GM23338 (cell line): Measurements from ENCODE around the gene CDYL. TPM values are rescaled to one million over a fixed set of nuclear protein-coding genes. Genes with fewer than 3 reads are reported as not detected.

ENCODE experiments used
- ATAC-seq: fragments of 200-7000 bp; cut with Tn5 transposase; 3 replicates; pipeline ENCODE4 v1.9.1; 2020
- DNase-seq: peaks from one replicate; pipeline ENCODE4 v3.0.0-alpha.2; 2015; ENCODE audit warnings: low spot score
- H2AFZ ChIP-seq: fragments of 200-600 bp; sonication (generic); 2 replicates; pipeline ENCODE4 v1.8.0; 2016; ENCODE audit warnings: antibody characterized with exemption, mild to moderate bottlenecking, moderate library complexity
- H3F3A ChIP-seq: fragments of 200-600 bp; sonication (generic); replicated peaks from 2 replicates; pipeline ENCODE4 v1.8.0; 2017; ENCODE audit warnings: antibody characterized with exemption, mixed run types, low read depth
- H3K27ac ChIP-seq: fragments of 200-600 bp; sonication (generic); 2 replicates; pipeline ENCODE4 v1.6.1; 2016; ENCODE audit warnings: low read depth
- H3K27me3 ChIP-seq: fragments of 200-600 bp; sonication (generic); 2 replicates; pipeline ENCODE4 v1.8.0; 2016; ENCODE audit warnings: mild to moderate bottlenecking, mixed run types, moderate library complexity; ENCODE audit not compliant: insufficient read depth
- H3K36me3 ChIP-seq: fragments of 200-600 bp; sonication (generic); 2 replicates; pipeline ENCODE4 v1.8.0; 2016; ENCODE audit warnings: mild to moderate bottlenecking; ENCODE audit not compliant: insufficient read depth
- H3K4me1 ChIP-seq: fragments of 200-600 bp; sonication (generic); 2 replicates; pipeline ENCODE4 v1.8.0; 2016; ENCODE audit warnings: mild to moderate bottlenecking, moderate library complexity; ENCODE audit not compliant: insufficient read depth
- H3K4me2 ChIP-seq: fragments of 200-600 bp; sonication (generic); 2 replicates; pipeline ENCODE4 v1.7.1; 2017; ENCODE audit warnings: mixed run types
- H3K4me3 ChIP-seq: fragments of 200-600 bp; sonication (generic); 2 replicates; pipeline ENCODE4 v1.6.1; 2016; ENCODE audit warnings: mixed run types
- H3K79me2 ChIP-seq: fragments of 200-600 bp; sonication (generic); replicated peaks from 2 replicates; pipeline ENCODE4 v1.8.0; 2017; ENCODE audit warnings: mild to moderate bottlenecking; ENCODE audit not compliant: insufficient read depth
- H3K9me2 ChIP-seq: fragments of 200-600 bp; sonication (generic); 2 replicates; pipeline ENCODE4 v1.8.0; 2017; ENCODE audit not compliant: insufficient read depth
- H4K20me1 ChIP-seq: fragments of 200-600 bp; sonication (generic); replicated peaks from 2 replicates; pipeline ENCODE4 v1.8.0; 2017; ENCODE audit warnings: mild to moderate bottlenecking; ENCODE audit not compliant: insufficient read depth
- H3K27ac Mint-ChIP-seq: 2 replicates; pipeline ENCODE4 v1.8.0; 2020; ENCODE audit warnings: inconsistent platforms, mild to moderate bottlenecking, moderate library complexity, mixed read lengths
- H3K27me3 Mint-ChIP-seq: 3 replicates; pipeline ENCODE4 v1.8.0; 2022; ENCODE audit warnings: low read depth, mild to moderate bottlenecking, moderate library complexity, mixed read lengths, inconsistent platforms; ENCODE audit not compliant: insufficient read depth, poor library complexity
- H3K36me3 Mint-ChIP-seq: 3 replicates; pipeline ENCODE4 v1.8.0; 2021; ENCODE audit warnings: low read depth, mild to moderate bottlenecking, inconsistent platforms, moderate library complexity, mixed read lengths
- H3K4me1 Mint-ChIP-seq: 3 replicates; pipeline ENCODE4 v1.8.0; 2020; ENCODE audit warnings: mild to moderate bottlenecking, inconsistent platforms, mixed read lengths
- H3K4me3 Mint-ChIP-seq: 3 replicates; pipeline ENCODE4 v1.8.0; 2021; ENCODE audit warnings: moderate library complexity, mild to moderate bottlenecking, inconsistent platforms, mixed read lengths
- H3K9me3 Mint-ChIP-seq: 3 replicates; pipeline ENCODE4 v1.8.0; 2020; ENCODE audit warnings: moderate library complexity, mild to moderate bottlenecking, inconsistent platforms, mixed read lengths
- CREB1 ChIP-seq: fragments of 250-450 bp; sonication (Bioruptor Pico); IDR thresholded peaks from 2 replicates; pipeline ENCODE4 v1.5.0; 2020; ENCODE audit warnings: low read depth, mild to moderate bottlenecking, moderate library complexity
- ETS1 ChIP-seq: IDR thresholded peaks from 2 replicates; pipeline ENCODE4 v1.6.1; 2016; ENCODE audit warnings: antibody characterized with exemption
- EZH2 ChIP-seq: fragments of 200-600 bp; sonication (generic); IDR thresholded peaks from one replicate; pipeline ENCODE4 v1.8.0; 2017; ENCODE audit warnings: antibody characterized with exemption, mild to moderate bottlenecking, low read depth; ENCODE audit not compliant: unreplicated experiment
- EZH2phosphoT487 ChIP-seq: fragments of 200-600 bp; sonication (generic); IDR thresholded peaks from one replicate; pipeline ENCODE4 v1.8.1; 2018; ENCODE audit warnings: antibody characterized with exemption; ENCODE audit not compliant: unreplicated experiment
- JUNB ChIP-seq: IDR thresholded peaks from one replicate; pipeline ENCODE4 v1.6.1; 2016; ENCODE audit warnings: antibody characterized with exemption; ENCODE audit not compliant: unreplicated experiment
- NANOG ChIP-seq: IDR thresholded peaks from 2 replicates; pipeline ENCODE4 v1.6.1; 2016; ENCODE audit warnings: antibody characterized with exemption, borderline replicate concordance
- REST ChIP-seq: IDR thresholded peaks from one replicate; pipeline ENCODE4 v1.6.1; 2018; ENCODE audit warnings: antibody characterized with exemption; ENCODE audit not compliant: unreplicated experiment
- STAT1 ChIP-seq: IDR thresholded peaks from one replicate; pipeline ENCODE4 v1.6.1; 2016; ENCODE audit warnings: antibody characterized with exemption; ENCODE audit not compliant: unreplicated experiment
- ZNF114 ChIP-seq: fragments of 250-450 bp; sonication (Bioruptor Pico); IDR thresholded peaks from 2 replicates; pipeline ENCODE4 v1.5.0; 2020; ENCODE audit warnings: mild to moderate bottlenecking, moderate library complexity
- ZNF331 ChIP-seq: fragments of 250-450 bp; sonication (Bioruptor Pico); IDR thresholded peaks from 2 replicates; pipeline ENCODE4 v1.5.0; 2020; ENCODE audit warnings: low read depth, mild to moderate bottlenecking, moderate library complexity
- ZNF462 ChIP-seq: fragments of 250-450 bp; sonication (Bioruptor Pico); IDR thresholded peaks from 2 replicates; pipeline ENCODE4 v1.5.0; 2020; ENCODE audit warnings: mild to moderate bottlenecking, moderate library complexity
- polyA plus RNA-seq: library from polyadenylated mRNA; unstranded; fragments of >200 nt; fragmentation: Nextera tagmentation; extraction: Ambion mirVana; gene quantifications from 2 replicates; pipeline ENCODE4 v1.2.1, GENCODE V29; 2016
- total RNA-seq: library from RNA; depleted of rRNA; stranded (reverse); fragments of >200 nt; shearing (Covaris generic); gene quantifications from 2 replicates; pipeline ENCODE4 v1.2.3, GENCODE V29; 2014

Gene CDYL
- total and polyA plus RNA-seq, 2 experiments from 2014 or later, result 67.2 to 128 TPM

- ATAC-seq (no peak), DNase-seq (no peak)
- TF ChIP-seq EZH2, result no peak
- TF ChIP-seq ZNF114 (CRISPR knock-in tag), result no peak
- no peak for TF ChIP-seq ZNF331 (CRISPR knock-in tag)
- no peak for TF ChIP-seq CREB1 (CRISPR knock-in tag)
- no peak for TF ChIP-seq ETS1
- no peak for TF ChIP-seq NANOG
- TF ChIP-seq EZH2phosphoT487, result no peak
- TF ChIP-seq STAT1, result no peak
- no peak for TF ChIP-seq JUNB
- no peak for TF ChIP-seq REST
- Mint-ChIP-seq H3K27me3 (peaks cover 36% of the 10 kb centered on the region), H3K27ac (no peak overlapping the region), H3K36me3 (peaks cover 72% of the 10 kb centered on the region), H3K9me3 (no peaks in the 10 kb centered on the region), H3K4me3 (no peak overlapping the region), H3K4me1 (peaks cover 54% of the 10 kb centered on the region)
- H4K20me1 ChIP-seq, result no peaks in the 10 kb centered on the region; the same call in 1 of the 2 replicates
- peaks cover 8% of the 10 kb centered on the region for H3K79me2 ChIP-seq
- no peak overlapping the region for H3K4me2 ChIP-seq
- peaks cover 31% of the 10 kb centered on the region; the same call in 1 of the 2 replicates for H3K4me1 ChIP-seq
- no peak overlapping the region for H3K4me3 ChIP-seq
- no peak overlapping the region for H3K27ac ChIP-seq
- H3K36me3 ChIP-seq, result peaks cover 8% of the 10 kb centered on the region; the same call in 1 of the 2 replicates
- no peaks in the 10 kb centered on the region for H3F3A ChIP-seq
- no peaks in the 10 kb centered on the region for H3K27me3 ChIP-seq
- no peak overlapping the region for H2AFZ ChIP-seq
- no peaks in the 10 kb centered on the region for H3K9me2 ChIP-seq
These were observed 171.5 kb downstream of the CDYL start for GRCh38 chr6:4947716-4948115.

GRCh38 chr6:4948781-4949450 is 172.7 kb downstream of the CDYL start:
- Mint-ChIP-seq H3K4me3 (no peak overlapping the region; the same call in 2 of the 3 replicates), H3K27ac (peak overlapping the region; percentile 59; the same call in 1 of the 2 replicates), H3K9me3 (no peaks in the 10 kb centered on the region), H3K36me3 (peaks cover 73% of the 10 kb centered on the region), H3K27me3 (peaks cover 32% of the 10 kb centered on the region), H3K4me1 (peaks cover 44% of the 10 kb centered on the region)
- H3K27me3 ChIP-seq, result no peaks in the 10 kb centered on the region
- H3K4me1 ChIP-seq, result peaks cover 23% of the 10 kb centered on the region; the same call in 1 of the 2 replicates
- H3K4me2 ChIP-seq, result 0 out of 2 replicates have a peak overlapping the region, but pooled peaks have one; percentile 45
- H3K4me3 ChIP-seq, result no peak overlapping the region
- peaks cover 3% of the 10 kb centered on the region; the same call in 1 of the 2 replicates for H4K20me1 ChIP-seq
- no peaks in the 10 kb centered on the region for H3K9me2 ChIP-seq
- DNase-seq, result no peak
- peaks cover 8% of the 10 kb centered on the region; the same call in 1 of the 2 replicates for H3K36me3 ChIP-seq
- H3K27ac ChIP-seq, result peak overlapping the region; percentile 50
- H3F3A ChIP-seq, result no peaks in the 10 kb centered on the region
- H3K79me2 ChIP-seq, result peaks cover 8% of the 10 kb centered on the region; the same call in 1 of the 2 replicates
- no peak overlapping the region for H2AFZ ChIP-seq
- peak; percentile 23 for ATAC-seq
- no peak for TF ChIP-seq ZNF331 (CRISPR knock-in tag)
- TF ChIP-seq ZNF462, result no peak
